ENCODE data around the gene PLCL1. TPM values are rescaled to one million over a fixed set of nuclear protein-coding genes. Genes with fewer than 3 reads are reported as not detected.

Gene PLCL1
- total RNA-seq, 1 donor from 2014 or later = 93.3 TPM

GRCh38 chr2:198098918-198099317 lies 294.5 kb downstream of the PLCL1 start:
- no peak for ATAC-seq (ENCODE audit: poor library complexity)
- no peak for DNase-seq
- intact Hi-C loops (cut with DNase I) = no loop called here

- DNase-seq (no peak), ATAC-seq (ENCODE audit: poor library complexity) (no peak)
- intact Hi-C loops (cut with DNase I) = no loop called here
Observed at GRCh38 chr2:198100346-198100745, 296.0 kb downstream of the PLCL1 start.

GRCh38 chr2:198101688-198102087 lies 297.3 kb downstream of the PLCL1 start:
- DNase-seq (no peak), ATAC-seq (ENCODE audit: poor library complexity) (peak; percentile 54)
- intact Hi-C loops (cut with DNase I) = no loop called here

GRCh38 chr2:198102120-198102519 lies 297.7 kb downstream of the PLCL1 start:
- ATAC-seq (ENCODE audit: poor library complexity) = no peak
- no peak for DNase-seq
- intact Hi-C loops (cut with DNase I) = no loop called here

- peak; percentile 40 for ATAC-seq (ENCODE audit: poor library complexity)
- intact Hi-C loops (cut with DNase I) = no loop called here
- no peak for DNase-seq
Observed at GRCh38 chr2:198102856-198103255, 298.5 kb downstream of the PLCL1 start.

GRCh38 chr2:198106621-198107385 lies 302.4 kb downstream of the PLCL1 start:
- intact Hi-C loops (cut with DNase I) = no loop called here
- peak; percentile 11 for ATAC-seq (ENCODE audit: poor library complexity)
- no peak for DNase-seq

- DNase-seq (no peak), ATAC-seq (ENCODE audit: poor library complexity) (peak; percentile 70)
- intact Hi-C loops (cut with DNase I) = loop anchor here (10.0 kb wide), 1 partner anchor 119 kb away; no protein-coding TSS in a partner anchor
Observed at GRCh38 chr2:198113316-198113715, 308.9 kb downstream of the PLCL1 start.

GRCh38 chr2:198114064-198114463 lies 309.7 kb downstream of the PLCL1 start:
- DNase-seq (peak; percentile 45), ATAC-seq (ENCODE audit: poor library complexity) (peak; percentile 89)
- intact Hi-C loops (cut with DNase I) = loop anchor here (10.0 kb wide), 1 partner anchor 119 kb away; no protein-coding TSS in a partner anchor

- intact Hi-C loops (cut with DNase I) = loop anchor here (10.0 kb wide), 1 partner anchor 120 kb away; no protein-coding TSS in a partner anchor
- ATAC-seq (ENCODE audit: poor library complexity) = no peak
Observed at GRCh38 chr2:198115201-198115600, 310.8 kb downstream of the PLCL1 start.

GRCh38 chr2:198116756-198117155 lies 312.4 kb downstream of the PLCL1 start:
- ATAC-seq (ENCODE audit: poor library complexity) = peak; percentile 23
- DNase-seq = no peak
- intact Hi-C loops (cut with DNase I) = loop anchor here (10.0 kb wide), 1 partner anchor 122 kb away; no protein-coding TSS in a partner anchor

More at GRCh38 chr2:198115201-198115600, 310.8 kb downstream of the PLCL1 start:
- no peak for DNase-seq

- DNase-seq = no peak
- intact Hi-C loops (cut with DNase I) = loop anchor here (10.0 kb wide), 1 partner anchor 123 kb away; no protein-coding TSS in a partner anchor
- no peak for ATAC-seq (ENCODE audit: poor library complexity)
Observed at GRCh38 chr2:198117406-198118041, 313.1 kb downstream of the PLCL1 start.

GRCh38 chr2:198127627-198128026 lies 323.2 kb downstream of the PLCL1 start:
- intact Hi-C loops (cut with DNase I) = loop anchor here (5.0 to 10.0 kb wide), 3 partner anchors 167 to 420 kb away; partner anchors contain the start of genes MARS2 and PLCL1
- ATAC-seq (ENCODE audit: poor library complexity) = peak; percentile 87
- DNase-seq = no peak

GRCh38 chr2:198129609-198130008 lies 325.2 kb downstream of the PLCL1 start:
- DNase-seq = no peak
- intact Hi-C loops (cut with DNase I) = loop anchor here (5.0 to 10.0 kb wide), 3 partner anchors 165 to 422 kb away; partner anchors contain the start of genes MARS2 and PLCL1
- ATAC-seq (ENCODE audit: poor library complexity) = no peak

- ATAC-seq (ENCODE audit: poor library complexity) (peak; percentile 58), DNase-seq (no peak)
- intact Hi-C loops (cut with DNase I) = no loop called here
Observed at GRCh38 chr2:198134293-198134955, 330.0 kb downstream of the PLCL1 start.

GRCh38 chr2:198135481-198135934 lies 331.1 kb downstream of the PLCL1 start:
- DNase-seq (no peak), ATAC-seq (ENCODE audit: poor library complexity) (no peak)
- intact Hi-C loops (cut with DNase I) = no loop called here

GRCh38 chr2:198136142-198136541 lies 331.7 kb downstream of the PLCL1 start:
- intact Hi-C loops (cut with DNase I) = no loop called here
- no peak for DNase-seq
- ATAC-seq (ENCODE audit: poor library complexity) = no peak

- ATAC-seq (ENCODE audit: poor library complexity) = no peak
- no peak for DNase-seq
- intact Hi-C loops (cut with DNase I) = no loop called here
Observed at GRCh38 chr2:198137733-198138132, 333.3 kb downstream of the PLCL1 start.

GRCh38 chr2:198141726-198142125 lies 337.3 kb downstream of the PLCL1 start:
- ATAC-seq (ENCODE audit: poor library complexity) (no peak), DNase-seq (no peak)
- intact Hi-C loops (cut with DNase I) = no loop called here

- DNase-seq (no peak), ATAC-seq (ENCODE audit: poor library complexity) (no peak)
- intact Hi-C loops (cut with DNase I) = no loop called here
Observed at GRCh38 chr2:198143156-198143555, 338.8 kb downstream of the PLCL1 start.
